K562 (cell line): ENCODE measurements around the gene ATP6V0D1. TPM values are rescaled to one million over a fixed set of nuclear protein-coding genes. Genes with fewer than 3 reads are reported as not detected.

ENCODE experiments used
- ATAC-seq: fragments of 200-7000 bp; cut with Tn5 transposase; 3 replicates; pipeline ENCODE4 v1.9.1; 2020; ENCODE audit warnings: moderate library complexity
- BruUV-seq: library from RNA; stranded (reverse); fragments of 400-500 nt; replicated peaks from 2 replicates; lab custom pipeline; 2021; lab: Mats Ljungman, UMichigan
- CTCF ChIA-PET: fragments of 300-600 bp; formaldehyde crosslinking; extraction: SDS; loops from one replicate; lab custom pipeline; 2021; ENCODE audit warnings: low intra/inter-chr PET ratio; lab: Yijun Ruan, JAX
- POLR2A ChIA-PET: fragments of 300-600, 350-650 bp; sonication (Branson Sonifier 250); formaldehyde crosslinking; extraction: SDS; loops from one replicate; lab custom pipeline; 2021; ENCODE audit warnings: antibody characterized with exemption, inconsistent platforms; lab: Yijun Ruan, JAX
- DNase-seq, 4 experiments: peaks; one replicate each; pipeline versions ENCODE4 v3.0.0 to v3.0.0-alpha.2; 2011 to 2018; ENCODE audit warnings: low spot score in 3 of 4, mixed read lengths in 3 of 4; ENCODE audit errors: extremely low read depth in 1 of 4
- FAIRE-seq: peaks from 2 replicates; lab custom pipeline; 2011; peaks lifted over from hg19 to GRCh38; lab: Jason Lieb, UNC
- H2AFZ ChIP-seq: 2 replicates; pipeline ENCODE4 v1.6.0; 2011; ENCODE audit warnings: low read depth, low read length, control low read depth, inconsistent platforms
- H3K27ac ChIP-seq: fragments of 200-600 bp; 3 replicates; pipeline ENCODE4 v1.8.0; 2011; ENCODE audit warnings: low read depth, mild to moderate bottlenecking, control low read depth, inconsistent platforms, low read length, moderate library complexity, mixed read lengths; ENCODE audit errors: extremely low read depth
- H3K27me3 ChIP-seq, 2 experiments: fragments of 300-600 bp in 1 of 2; 2 replicates in 1 of 2; 3 replicates in 1 of 2; pipeline versions ENCODE4 v1.6.0 to v1.8.0; 2011; ENCODE audit warnings: inconsistent platforms in 2 of 2, low read length in 2 of 2, mild to moderate bottlenecking in 1 of 2, mixed read lengths in 1 of 2, moderate library complexity in 1 of 2; ENCODE audit not compliant: control insufficient read depth in 2 of 2, insufficient read depth in 2 of 2
- H3K36me3 ChIP-seq: fragments of 300-600 bp; 3 replicates; pipeline ENCODE4 v1.8.0; 2011; ENCODE audit warnings: mild to moderate bottlenecking, low read length, inconsistent platforms; ENCODE audit not compliant: control insufficient read depth, insufficient read depth
- H3K4me1 ChIP-seq, 2 experiments: fragments of 200-600 bp in 1 of 2; replicated peaks in 1 of 2; 2 replicates in 1 of 2; 3 replicates in 1 of 2; pipeline versions ENCODE4 v1.5.1 to v1.8.0; 2011; ENCODE audit warnings: inconsistent platforms in 2 of 2, low read length in 2 of 2, mild to moderate bottlenecking in 1 of 2, mixed read lengths in 1 of 2, moderate library complexity in 1 of 2; ENCODE audit not compliant: control insufficient read depth in 2 of 2, insufficient read depth in 2 of 2
- H3K4me2 ChIP-seq: 2 replicates; pipeline ENCODE4 v1.6.1; 2011; ENCODE audit warnings: low read length, control low read depth, inconsistent platforms, mixed read lengths; ENCODE audit not compliant: insufficient read depth
- H3K4me3 ChIP-seq: fragments of 200-600 bp; sonication (generic), shearing (Covaris generic); 2 replicates; pipeline ENCODE4 v1.5.1; 2016; ENCODE audit warnings: control low read depth, inconsistent platforms
- H3K79me2 ChIP-seq: fragments of 200-600 bp; 3 replicates; pipeline ENCODE4 v1.8.0; 2011; ENCODE audit warnings: low read length, inconsistent platforms; ENCODE audit not compliant: control insufficient read depth, insufficient read depth
- H3K9ac ChIP-seq, 2 experiments: 2 replicates each; pipeline versions ENCODE4 v1.6.0 to v1.6.1; 2011; ENCODE audit warnings: low read depth in 2 of 2, low read length in 2 of 2, control low read depth in 1 of 2, inconsistent platforms in 1 of 2, mild to moderate bottlenecking in 1 of 2, mixed read lengths in 1 of 2; ENCODE audit not compliant: insufficient read depth in 1 of 2
- H3K9me1 ChIP-seq: one replicate; pipeline ENCODE4 v1.6.0; 2011; ENCODE audit warnings: inconsistent platforms, mild to moderate bottlenecking, low read length, moderate library complexity; ENCODE audit not compliant: control insufficient read depth, insufficient read depth
- H3K9me3 ChIP-seq: replicated peaks from 2 replicates; pipeline ENCODE4 v1.5.1; 2011; ENCODE audit warnings: low read depth, low read length, inconsistent platforms; ENCODE audit not compliant: control insufficient read depth, insufficient read depth
- H4K20me1 ChIP-seq: replicated peaks from 2 replicates; pipeline ENCODE4 v1.6.1; 2011; ENCODE audit warnings: low read length, inconsistent platforms, mixed read lengths; ENCODE audit not compliant: control insufficient read depth, insufficient read depth
- ARID2 ChIP-seq: fragments of 450-650 bp; IDR thresholded peaks from 2 replicates; pipeline ENCODE4 v1.6.1; 2017; ENCODE audit warnings: antibody characterized with exemption, mild to moderate bottlenecking
- BCL6 ChIP-seq: fragments of 250-450 bp; sonication (Bioruptor Pico); IDR thresholded peaks from 2 replicates; pipeline ENCODE4 v1.4.0; 2020
- CBFA2T2 ChIP-seq: fragments of 450-650 bp; conservative IDR thresholded peaks from 2 replicates; pipeline ENCODE4 v1.6.1; 2017; ENCODE audit warnings: mild to moderate bottlenecking
- CREM ChIP-seq: IDR thresholded peaks from 2 replicates; pipeline ENCODE4 v1.6.1; 2014; ENCODE audit warnings: antibody characterized with exemption, low read depth
- DACH1 ChIP-seq: fragments of 450-650 bp; IDR thresholded peaks from 2 replicates; pipeline ENCODE4 v1.6.1; 2018; ENCODE audit not compliant: partially characterized antibody
- DMBX1 ChIP-seq: fragments of 250-450 bp; sonication (Bioruptor Pico); IDR thresholded peaks from 2 replicates; pipeline ENCODE4 v1.8.0; 2022; ENCODE audit warnings: inconsistent platforms, mild to moderate bottlenecking, moderate library complexity, borderline replicate concordance
- ETS2 ChIP-seq: IDR thresholded peaks from 2 replicates; pipeline ENCODE4 v1.6.1; 2016; ENCODE audit warnings: borderline replicate concordance, missing genetic modification characterization, mild to moderate bottlenecking, moderate library complexity, missing compliant biosample characterization; ENCODE audit not compliant: poor library complexity, severe bottlenecking
- FUS ChIP-seq: fragments of 200-400 bp; formaldehyde crosslinking; optimal IDR thresholded peaks from 2 replicates; pipeline ENCODE3; 2017; ENCODE audit warnings: low read depth, low read length
- HDAC6 ChIP-seq: IDR thresholded peaks from 2 replicates; pipeline ENCODE4 v1.6.1; 2012; ENCODE audit warnings: low read depth, mild to moderate bottlenecking, control low read depth, inconsistent platforms, low read length, moderate library complexity
- HNRNPH1 ChIP-seq: fragments of 200-400 bp; formaldehyde crosslinking; optimal IDR thresholded peaks from 2 replicates; pipeline ENCODE3; 2017; ENCODE audit warnings: low read depth, mild to moderate bottlenecking, low read length, moderate library complexity
- NBN ChIP-seq: fragments of 450-650 bp; IDR thresholded peaks from 2 replicates; pipeline ENCODE4 v1.6.1; 2016; ENCODE audit warnings: low read depth, mild to moderate bottlenecking
- RAD21 ChIP-seq, 2 experiments: fragments of 250-450 bp in 1 of 2; fragments of 450-650 bp in 1 of 2; sonication (Bioruptor Pico) in 1 of 2; formaldehyde crosslinking in 1 of 2; IDR thresholded peaks in 1 of 2; conservative IDR thresholded peaks in 1 of 2; 2 replicates each; pipeline versions ENCODE4 v1.4.0 to v1.8.0; 2020 to 2022; ENCODE audit warnings: mild to moderate bottlenecking in 2 of 2, moderate library complexity in 1 of 2
- TAF9B ChIP-seq: fragments of 450-650 bp; IDR thresholded peaks from 2 replicates; pipeline ENCODE4 v1.6.1; 2018; ENCODE audit warnings: mild to moderate bottlenecking; ENCODE audit not compliant: partially characterized antibody
- TCFL5 ChIP-seq: fragments of 250-450 bp; sonication (Bioruptor Pico); conservative IDR thresholded peaks from 2 replicates; pipeline ENCODE4 v1.6.1; 2021; ENCODE audit warnings: mild to moderate bottlenecking, moderate library complexity, matching md5 sums
- VEZF1 ChIP-seq: fragments of 200-800 bp; sonication (Bioruptor generic); IDR thresholded peaks from 2 replicates; pipeline ENCODE4 v1.6.1; 2017; ENCODE audit warnings: missing genetic modification characterization, missing compliant biosample characterization
- ZNF197 ChIP-seq: fragments of 200-800 bp; sonication (Bioruptor generic); IDR thresholded peaks from 2 replicates; pipeline ENCODE4 v1.6.1; 2016; ENCODE audit warnings: low read depth, missing genetic modification characterization, missing compliant biosample characterization
- ZZZ3 ChIP-seq: fragments of 450-650 bp; IDR thresholded peaks from 2 replicates; pipeline ENCODE4 v1.6.1; 2016; ENCODE audit warnings: antibody characterized with exemption, mild to moderate bottlenecking, moderate library complexity
- WGBS: fragments of 100-300 bp; shearing (Covaris generic); methylation state at CpG from one replicate; pipeline ENCODE4 v1.1.6; 2016; ENCODE audit warnings: low coverage, mixed read lengths; ENCODE audit not compliant: insufficient coverage; ENCODE audit errors: missing lambda C conversion rate; 5-methylcytosine and 5-hydroxymethylcytosine counted together
- in situ Hi-C: fragments of 300-500 bp; cut with MboI; formaldehyde crosslinking; loops from 4 replicates; pipeline ENCODE4 v1.15.0; 2018; ENCODE audit warnings: inconsistent platforms, mixed read lengths
- intact Hi-C: fragments of 100-400 bp; cut with micrococcal nuclease; formaldehyde crosslinking; loops from 2 replicates; pipeline ENCODE4 v1.14.2; 2022
- polyA plus RNA-seq, 8 experiments: library from polyadenylated mRNA; depleted of rRNA in 4 of 8; stranded (reverse) in 5 of 8; unstranded in 3 of 8; fragments of >200 nt; fragmentation: Nextera tagmentation in 2 of 8; fragmentation: Illumina TruSeq in 1 of 8; extraction: Ambion mirVana in 2 of 8; extraction: Trizol in 1 of 8; gene quantifications; 2 replicates each; pipeline versions ENCODE4 v1.2.1 to v1.2.3, GENCODE V29; 2011 to 2014; ENCODE audit warnings: inconsistent platforms in 1 of 8, missing spikeins in 1 of 8
- total RNA-seq, 7 experiments: library from RNA; depleted of rRNA in 6 of 7; stranded (reverse); fragments of >200 nt in 6 of 7; fragmentation: Illumina TruSeq in 2 of 7; extraction: Trizol in 2 of 7; gene quantifications; 2 replicates each; pipeline versions ENCODE4 v1.2.1 to v1.2.3, GENCODE V29; 2011 to 2021; ENCODE audit warnings: low replicate concordance in 1 of 7

Gene ATP6V0D1
- total and polyA plus RNA-seq, 9 of the 15 experiments (the other 6 are each of a cell fraction or from before 2014, with no cell fraction given), result 23.2 to 69.7 (median 45.6) TPM

- peak overlapping the region in 1 of 2 experiments; percentile 74; a peak in 2 of 4 replicates for H3K9ac ChIP-seq
- no peak for FAIRE-seq
- no peak overlapping the region for H2AFZ ChIP-seq
- peaks cover 6% of the 10 kb centered on the region for H3K9me1 ChIP-seq
- no peak overlapping the region for H3K4me2 ChIP-seq
- WGBS, result 78% methylated on average over 2 of the region's 2 CpGs
- no peak overlapping the region for H3K4me3 ChIP-seq
- peaks cover 8% of the 10 kb centered on the region for H4K20me1 ChIP-seq
- H3K27ac ChIP-seq, result no peak overlapping the region
- peaks cover 61% of the 10 kb centered on the region; the same call in 2 of the 3 replicates for H3K36me3 ChIP-seq
- DNase-seq, result no peak
- ATAC-seq, result no peak
- no TSS peak for BruUV-seq
- no peaks in the 10 kb centered on the region for H3K79me2 ChIP-seq
- intact Hi-C loops (no loop called here), in situ Hi-C loops (no loop called here)
- H3K9me3 ChIP-seq, result no peaks in the 10 kb centered on the region
- H3K4me1 ChIP-seq, result peaks cover 0 to 14% of the 10 kb centered on the region in 2 experiments; a peak in 2 of 5 replicates
- no peaks in the 10 kb centered on the region for H3K27me3 ChIP-seq
- ChIA-PET CTCF (interaction anchor here (0.7 kb wide), 1 partner anchor 195 kb away, joined by 3 read pairs; no protein-coding TSS in a partner anchor), POLR2A (interaction anchor here (0.6 to 1.4 kb wide), 2 partner anchors 8 to 9 kb away, joined by 3 to 6 read pairs; no protein-coding TSS in a partner anchor)
- no peak for TF ChIP-seq RAD21 (CRISPR knock-in tag; conservative IDR thresholded peaks at IDR 0.05 in 1 of 2, IDR thresholded peaks at IDR 0.05 in 1 of 2)
- TF ChIP-seq VEZF1 (CRISPR knock-in tag), result no peak
- TF ChIP-seq ARID2, result no peak
- no peak for TF ChIP-seq TCFL5 (CRISPR knock-in tag)
- no peak for TF ChIP-seq HDAC6
- no peak for TF ChIP-seq NBN
- TF ChIP-seq ETS2 (tag), result no peak
- no peak for TF ChIP-seq FUS
- no peak for TF ChIP-seq CREM
- no peak for TF ChIP-seq DACH1
- no peak for TF ChIP-seq BCL6
- TF ChIP-seq ZNF197 (CRISPR knock-in tag), result no peak
- TF ChIP-seq TAF9B, result no peak
- no peak for TF ChIP-seq HNRNPH1
- no peak for TF ChIP-seq ZZZ3
- no peak for TF ChIP-seq CBFA2T2
- TF ChIP-seq DMBX1 (CRISPR knock-in tag), result no peak
Observed at GRCh38 chr16:67451704-67452435, 29.1 kb downstream of the ATP6V0D1 start.
